ENCODE measurements around the gene EBF3. TPM values are rescaled to one million over a fixed set of nuclear protein-coding genes. Genes with fewer than 3 reads are reported as not detected.

EBF3 gene
- total RNA-seq, 2 experiments from 2014 or later: not detected

DNA sequence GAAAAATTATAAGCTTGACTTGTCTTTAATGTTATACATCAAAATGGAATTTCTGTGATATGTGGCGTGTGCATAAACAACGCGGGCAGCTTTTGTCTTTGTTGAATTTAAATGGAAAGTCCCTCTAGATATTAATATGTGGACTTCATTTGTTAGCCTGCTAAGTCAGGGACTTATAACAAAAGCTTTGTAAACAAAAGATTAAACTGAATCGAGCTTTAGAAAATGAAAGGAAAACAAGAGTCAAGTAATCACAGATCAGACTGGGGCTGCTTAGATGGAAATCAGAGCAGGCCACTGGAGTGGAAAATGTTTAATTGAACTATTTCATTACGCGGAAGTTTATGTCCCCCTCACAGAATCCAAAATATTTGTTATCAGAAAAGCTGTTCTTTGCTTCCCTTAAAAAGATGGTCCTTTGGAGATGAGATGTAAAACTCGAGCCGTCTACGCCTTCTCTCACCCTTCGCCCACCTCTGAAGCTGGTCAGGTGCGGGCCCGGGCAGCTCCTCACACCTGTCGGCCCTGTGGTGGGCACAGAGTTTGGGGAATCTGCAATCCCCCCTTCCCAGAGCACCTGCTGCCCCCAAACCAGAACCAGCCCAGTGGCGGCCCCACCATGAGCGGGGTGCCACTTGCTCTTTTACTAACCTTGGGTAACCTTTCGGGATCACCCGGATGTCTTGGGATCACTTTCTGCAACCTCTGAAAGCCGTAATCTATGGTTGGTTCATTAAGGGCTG, 116.2 kb downstream of the EBF3 start:
- no peaks in the 10 kb centered on the region for H3K36me3 Mint-ChIP-seq
- no peaks in the 10 kb centered on the region for H3K4me1 Mint-ChIP-seq (ENCODE audit: low read depth)
- no peaks in the 10 kb centered on the region for H3K9me3 Mint-ChIP-seq
- intact Hi-C loops (cut with micrococcal nuclease): no loop called here
- CTCF ChIA-PET: no interaction called here
- POLR2A ChIA-PET: no interaction called here
- no peak overlapping the region for H3K4me3 Mint-ChIP-seq
- no peak for DNase-seq
- H3K27me3 Mint-ChIP-seq: peaks cover 3% of the 10 kb centered on the region
- no peak overlapping the region for H3K27ac Mint-ChIP-seq

DNA sequence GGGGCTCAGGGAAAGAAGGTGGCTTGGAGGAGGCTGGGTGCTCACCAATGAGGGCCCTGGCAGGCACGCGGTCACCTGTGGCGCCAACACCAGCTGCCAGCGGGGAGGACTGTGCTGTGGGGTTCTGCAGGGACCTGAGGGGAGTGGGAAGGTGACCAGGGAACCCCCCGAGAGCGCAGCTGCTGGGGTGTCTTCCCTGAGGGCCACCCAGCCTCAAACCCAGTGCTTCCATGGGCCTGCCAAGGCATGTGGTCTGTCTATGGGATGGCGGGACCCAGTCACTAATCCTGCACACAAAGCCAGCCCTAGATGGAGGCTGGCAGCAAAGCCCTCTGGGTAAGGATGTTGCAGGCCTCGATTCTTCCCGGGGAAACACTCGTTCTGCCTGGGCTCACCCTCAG, 117.1 kb downstream of the EBF3 start:
- Mint-ChIP-seq H3K36me3 (no peaks in the 10 kb centered on the region), H3K27ac (no peak overlapping the region), H3K4me1 (ENCODE audit: low read depth) (no peaks in the 10 kb centered on the region), H3K4me3 (no peak overlapping the region), H3K9me3 (no peaks in the 10 kb centered on the region), H3K27me3 (peaks cover 3% of the 10 kb centered on the region)
- POLR2A ChIA-PET: no interaction called here
- DNase-seq: no peak
- CTCF ChIA-PET: no interaction called here
- intact Hi-C loops (cut with micrococcal nuclease): no loop called here

DNA sequence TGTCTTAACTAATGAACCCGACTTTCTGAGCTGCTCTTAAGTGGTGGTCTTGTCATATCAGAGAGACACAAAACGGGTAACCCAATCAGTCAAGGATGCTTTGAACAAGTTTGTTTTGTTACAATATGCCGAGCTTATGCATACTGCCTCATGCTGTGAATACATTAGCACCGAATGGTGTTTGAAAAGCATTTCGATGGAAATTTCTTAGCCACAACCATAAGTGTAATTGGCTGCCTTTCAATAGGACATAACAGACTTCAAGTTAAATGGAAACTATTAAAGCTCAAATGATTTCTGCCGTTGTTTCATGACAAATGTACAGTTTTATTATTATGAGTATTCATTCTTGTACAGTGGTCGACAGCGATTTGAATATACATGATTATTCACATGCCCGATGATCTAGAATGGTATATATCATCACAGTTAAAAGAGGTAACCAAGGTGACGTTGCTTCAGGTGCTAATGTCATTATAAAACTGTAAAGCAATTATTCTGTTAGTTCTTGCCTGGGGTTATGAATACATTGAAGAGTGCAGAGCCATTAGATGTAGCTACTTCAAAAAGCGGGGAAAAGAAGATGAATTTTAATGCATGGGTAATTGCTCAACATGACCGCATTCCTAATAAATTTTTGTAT, 118.8 kb downstream of the EBF3 start:
- H3K4me3 Mint-ChIP-seq: no peak overlapping the region
- no peaks in the 10 kb centered on the region for H3K36me3 Mint-ChIP-seq
- DNase-seq: no peak
- intact Hi-C loops (cut with micrococcal nuclease): no loop called here
- no peak overlapping the region for H3K27ac Mint-ChIP-seq
- CTCF ChIA-PET: no interaction called here
- no peaks in the 10 kb centered on the region for H3K4me1 Mint-ChIP-seq (ENCODE audit: low read depth)
- H3K9me3 Mint-ChIP-seq: no peaks in the 10 kb centered on the region
- no peaks in the 10 kb centered on the region for H3K27me3 Mint-ChIP-seq
- POLR2A ChIA-PET: no interaction called here

DNA sequence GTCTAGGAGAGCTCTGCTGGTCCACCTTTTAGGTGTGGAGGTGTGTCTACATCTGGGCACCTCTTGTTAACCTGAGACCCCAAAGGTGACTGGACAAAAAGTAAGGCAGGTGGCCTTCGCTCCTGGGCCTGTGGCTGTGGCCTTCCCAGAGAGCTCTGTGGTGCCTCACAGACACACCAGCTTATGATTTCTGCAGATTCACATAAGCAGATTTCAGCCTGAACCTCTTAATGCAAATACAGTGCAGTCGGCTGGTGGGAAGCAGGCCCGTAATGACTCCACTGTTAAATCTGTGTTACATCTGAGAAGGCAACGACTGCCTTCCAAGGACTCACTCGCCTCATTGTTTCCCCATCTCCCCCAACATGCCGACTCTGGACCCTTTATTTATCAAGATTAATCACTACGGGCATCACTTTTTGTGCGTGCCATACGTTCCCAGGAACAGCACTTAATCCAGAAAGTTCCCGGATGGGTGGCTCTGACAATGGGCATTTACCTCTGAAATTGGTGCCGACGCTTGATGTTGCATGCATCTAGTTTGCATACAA, 119.8 kb downstream of the EBF3 start:
- ChIA-PET CTCF (no interaction called here), POLR2A (no interaction called here)
- Mint-ChIP-seq H3K27ac (no peak overlapping the region), H3K4me1 (ENCODE audit: low read depth) (no peaks in the 10 kb centered on the region), H3K4me3 (no peak overlapping the region), H3K9me3 (no peaks in the 10 kb centered on the region), H3K36me3 (no peaks in the 10 kb centered on the region), H3K27me3 (no peaks in the 10 kb centered on the region)
- intact Hi-C loops (cut with micrococcal nuclease): no loop called here
- no peak for DNase-seq

DNA sequence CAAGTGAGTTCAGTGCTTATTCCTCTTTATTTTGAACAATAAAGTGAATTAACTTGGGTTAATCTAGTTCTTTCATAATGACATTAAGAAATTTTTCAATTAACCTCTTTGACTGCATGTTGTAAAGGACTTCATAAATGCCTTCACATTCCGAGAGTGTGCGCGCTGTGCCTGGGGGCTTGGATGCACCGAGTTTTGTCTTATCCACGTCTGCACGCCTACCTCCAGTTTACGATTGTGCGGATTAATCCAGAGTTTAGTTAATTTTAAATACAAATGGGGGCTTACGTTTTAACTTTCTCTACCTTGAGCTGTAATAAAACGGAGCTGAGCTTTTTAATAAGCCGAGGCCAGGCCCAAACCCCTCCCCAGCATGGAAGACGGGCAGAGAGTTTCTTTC, 120.4 kb downstream of the EBF3 start:
- Mint-ChIP-seq H3K27me3 (no peaks in the 10 kb centered on the region), H3K4me3 (no peak overlapping the region), H3K9me3 (no peaks in the 10 kb centered on the region), H3K27ac (no peak overlapping the region), H3K4me1 (ENCODE audit: low read depth) (no peaks in the 10 kb centered on the region), H3K36me3 (no peaks in the 10 kb centered on the region)
- CTCF ChIA-PET: no interaction called here
- intact Hi-C loops (cut with micrococcal nuclease): no loop called here
- no peak for DNase-seq
- POLR2A ChIA-PET: no interaction called here

DNA sequence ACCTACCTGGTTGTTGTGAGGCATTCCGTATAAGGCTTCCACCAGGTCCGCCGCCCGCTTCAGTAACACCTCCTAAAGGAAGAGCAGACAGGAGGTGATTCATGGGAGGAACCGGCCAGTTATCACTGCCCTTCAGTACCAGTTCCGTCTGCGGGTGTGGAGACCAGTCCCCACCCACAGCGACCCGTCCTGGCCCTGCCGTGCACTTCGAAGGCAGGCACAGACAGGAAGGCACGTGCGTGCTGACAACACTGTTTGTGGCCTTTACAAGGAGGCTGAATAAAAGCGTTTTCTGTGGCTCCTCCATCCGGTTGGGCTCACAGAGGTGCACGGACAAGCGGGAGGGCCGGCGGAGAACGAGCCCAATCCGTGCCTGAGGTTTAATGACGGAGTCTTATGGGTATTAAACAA, 120.9 kb downstream of the EBF3 start:
- H3K36me3 Mint-ChIP-seq: no peaks in the 10 kb centered on the region
- no peaks in the 10 kb centered on the region for H3K9me3 Mint-ChIP-seq
- no peak overlapping the region for H3K27ac Mint-ChIP-seq
- no peaks in the 10 kb centered on the region for H3K27me3 Mint-ChIP-seq
- no peak for DNase-seq
- POLR2A ChIA-PET: no interaction called here
- intact Hi-C loops (cut with micrococcal nuclease): no loop called here
- H3K4me3 Mint-ChIP-seq: no peak overlapping the region
- H3K4me1 Mint-ChIP-seq (ENCODE audit: low read depth): no peaks in the 10 kb centered on the region
- CTCF ChIA-PET: no interaction called here

DNA sequence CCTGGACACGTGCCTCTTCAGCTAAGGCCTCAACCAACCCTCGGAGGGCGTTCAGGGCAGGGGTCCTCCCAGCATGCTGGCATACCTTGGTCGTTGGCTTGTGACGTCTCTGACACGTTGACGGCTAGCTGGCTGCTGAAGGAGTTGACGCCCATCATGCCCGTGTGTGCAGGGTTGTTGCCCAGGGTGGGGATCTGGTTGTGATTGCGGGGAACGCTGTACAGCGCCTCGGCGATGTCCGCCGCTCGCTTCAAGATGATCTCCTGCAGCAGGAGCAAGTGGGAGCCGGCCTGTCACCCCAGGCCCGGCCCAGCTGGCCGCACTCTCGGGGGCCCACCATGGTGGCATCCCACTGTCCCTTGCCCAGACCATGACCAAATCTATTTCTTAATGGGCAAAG, 122.0 kb downstream of the EBF3 start:
- CTCF ChIA-PET: no interaction called here

DNA sequence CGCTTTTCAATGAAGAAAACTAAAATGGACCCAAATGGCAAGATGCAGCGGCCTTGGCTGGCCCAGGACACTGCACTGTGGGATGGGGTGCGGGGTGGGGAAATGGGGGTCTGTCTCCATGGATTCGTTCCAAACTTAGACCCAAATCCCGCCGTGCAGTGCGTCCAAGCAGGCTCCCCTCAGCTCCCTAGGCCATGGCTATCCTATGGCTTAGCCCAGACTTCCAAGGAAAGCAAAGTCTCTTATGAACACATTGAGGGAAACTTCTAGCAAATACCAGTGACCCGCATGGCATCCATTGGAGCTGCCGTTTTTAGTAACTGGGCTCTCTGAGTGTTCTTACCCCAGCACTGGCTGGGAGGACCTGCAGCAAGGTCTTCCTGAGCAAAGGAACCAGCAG, 122.5 kb downstream of the EBF3 start:
- H3K9me3 Mint-ChIP-seq: no peaks in the 10 kb centered on the region
- H3K27ac Mint-ChIP-seq: no peak overlapping the region
- no peak for DNase-seq
- intact Hi-C loops (cut with micrococcal nuclease): no loop called here
- ChIA-PET POLR2A (no interaction called here), CTCF (no interaction called here)
- no peaks in the 10 kb centered on the region for H3K4me1 Mint-ChIP-seq (ENCODE audit: low read depth)
- H3K27me3 Mint-ChIP-seq: no peaks in the 10 kb centered on the region
- no peaks in the 10 kb centered on the region for H3K36me3 Mint-ChIP-seq
- H3K4me3 Mint-ChIP-seq: no peak overlapping the region

More for the DNA sequence above, 122.0 kb downstream of the EBF3 start:
- no peak for DNase-seq
- no peaks in the 10 kb centered on the region for H3K9me3 Mint-ChIP-seq
- no peaks in the 10 kb centered on the region for H3K36me3 Mint-ChIP-seq
- POLR2A ChIA-PET: no interaction called here
- H3K4me1 Mint-ChIP-seq (ENCODE audit: low read depth): no peaks in the 10 kb centered on the region
- intact Hi-C loops (cut with micrococcal nuclease): no loop called here
- H3K27me3 Mint-ChIP-seq: no peaks in the 10 kb centered on the region
- H3K27ac Mint-ChIP-seq: no peak overlapping the region
- H3K4me3 Mint-ChIP-seq: no peak overlapping the region

DNA sequence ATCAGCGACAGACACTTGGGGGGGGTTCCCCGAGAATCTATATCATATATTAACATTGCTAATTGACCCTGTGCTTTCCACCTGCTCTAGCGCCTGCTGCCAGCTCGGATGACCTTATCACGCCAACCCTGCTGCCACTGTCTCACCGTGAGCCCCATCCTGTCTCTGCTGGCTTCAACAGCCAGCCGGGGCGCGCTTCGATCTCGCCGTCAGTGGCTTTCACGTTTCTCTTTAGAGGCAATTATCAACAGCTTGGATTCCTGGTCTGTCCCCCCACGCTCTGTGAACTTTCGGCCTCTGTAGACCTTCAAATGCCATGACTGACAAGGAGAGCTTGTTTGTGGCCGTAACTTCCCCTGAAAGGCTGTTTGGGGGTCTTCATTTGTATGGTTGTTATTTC, 123.0 kb downstream of the EBF3 start:
- POLR2A ChIA-PET: no interaction called here
- no peak for DNase-seq
- Mint-ChIP-seq H3K9me3 (no peaks in the 10 kb centered on the region), H3K4me1 (ENCODE audit: low read depth) (no peaks in the 10 kb centered on the region), H3K4me3 (no peak overlapping the region), H3K36me3 (no peaks in the 10 kb centered on the region), H3K27ac (no peak overlapping the region), H3K27me3 (no peaks in the 10 kb centered on the region)
- CTCF ChIA-PET: no interaction called here
- intact Hi-C loops (cut with micrococcal nuclease): no loop called here

DNA sequence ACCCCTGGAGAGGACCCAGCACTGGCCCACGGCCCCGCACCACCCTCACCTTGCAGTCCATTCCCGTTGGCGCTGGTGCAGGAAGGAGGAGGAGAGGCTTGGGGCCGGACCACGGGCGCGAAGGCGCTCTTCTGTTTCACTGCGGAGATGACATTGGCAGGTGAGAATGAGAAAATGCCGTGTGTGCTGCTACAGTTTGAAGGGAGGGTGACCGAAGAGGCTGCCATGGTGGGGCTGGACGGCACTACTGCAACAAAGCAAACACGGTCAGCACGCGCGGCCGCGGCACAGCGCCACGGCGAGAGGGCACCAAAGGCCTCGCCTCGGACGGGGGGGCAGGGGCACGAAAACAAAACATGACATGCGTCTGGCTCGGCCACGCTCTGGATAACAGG, 123.9 kb downstream of the EBF3 start:
- Mint-ChIP-seq H3K27ac (no peak overlapping the region), H3K4me3 (no peak overlapping the region), H3K36me3 (no peaks in the 10 kb centered on the region), H3K27me3 (no peaks in the 10 kb centered on the region), H3K9me3 (no peaks in the 10 kb centered on the region), H3K4me1 (ENCODE audit: low read depth) (no peaks in the 10 kb centered on the region)
- no peak for DNase-seq
- ChIA-PET POLR2A (no interaction called here), CTCF (no interaction called here)
- intact Hi-C loops (cut with micrococcal nuclease): no loop called here

DNA sequence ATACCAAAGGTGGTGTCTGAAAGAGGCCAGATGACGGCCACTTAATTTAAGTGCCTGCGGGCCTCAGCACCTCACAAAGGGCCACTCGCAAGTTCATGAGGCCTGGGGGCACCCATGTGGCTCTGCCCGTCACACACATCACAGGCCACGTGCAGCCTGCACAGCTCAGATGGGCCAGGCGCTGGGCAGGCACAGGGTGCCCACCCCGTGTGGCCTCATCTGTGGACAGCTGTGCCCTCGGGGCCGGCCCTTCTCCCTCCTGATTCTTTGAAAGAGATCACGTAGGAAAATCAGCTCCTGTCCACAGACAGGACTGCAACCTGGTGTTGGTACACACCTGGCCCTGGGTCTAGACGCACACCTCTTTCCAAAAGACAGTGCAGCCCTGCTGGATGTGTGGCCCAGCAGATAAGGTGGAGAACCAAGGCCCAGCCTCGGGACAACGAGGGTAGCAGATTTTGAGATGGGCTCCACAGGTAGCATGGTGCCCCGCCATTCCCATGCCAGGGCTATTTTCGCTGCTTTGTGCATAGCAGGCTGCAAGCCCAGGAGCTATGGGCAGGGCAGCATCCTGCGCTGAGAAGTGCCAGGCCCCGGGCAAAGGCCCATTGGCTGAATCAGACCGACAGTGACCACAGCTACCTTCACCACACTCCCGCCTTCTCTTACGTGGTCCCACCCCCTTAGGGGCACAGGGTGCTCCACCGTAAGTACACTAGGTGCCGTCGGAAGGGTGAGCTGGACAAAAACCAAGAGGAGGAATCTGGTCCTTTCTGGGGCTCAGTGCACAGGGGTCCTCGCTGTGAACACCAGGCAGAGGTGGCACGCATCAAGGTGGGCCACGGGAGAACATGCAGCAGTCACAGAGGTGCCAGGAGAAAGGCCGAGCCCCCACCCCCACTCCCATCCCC, 124.5 kb downstream of the EBF3 start:
- no peaks in the 10 kb centered on the region for H3K36me3 Mint-ChIP-seq
- ChIA-PET CTCF (no interaction called here), POLR2A (no interaction called here)
- H3K4me1 Mint-ChIP-seq (ENCODE audit: low read depth): no peaks in the 10 kb centered on the region
- H3K27ac Mint-ChIP-seq: no peak overlapping the region
- no peaks in the 10 kb centered on the region for H3K27me3 Mint-ChIP-seq
- no peak overlapping the region for H3K4me3 Mint-ChIP-seq
- no peak for DNase-seq
- no peaks in the 10 kb centered on the region for H3K9me3 Mint-ChIP-seq
- intact Hi-C loops (cut with micrococcal nuclease): no loop called here

DNA sequence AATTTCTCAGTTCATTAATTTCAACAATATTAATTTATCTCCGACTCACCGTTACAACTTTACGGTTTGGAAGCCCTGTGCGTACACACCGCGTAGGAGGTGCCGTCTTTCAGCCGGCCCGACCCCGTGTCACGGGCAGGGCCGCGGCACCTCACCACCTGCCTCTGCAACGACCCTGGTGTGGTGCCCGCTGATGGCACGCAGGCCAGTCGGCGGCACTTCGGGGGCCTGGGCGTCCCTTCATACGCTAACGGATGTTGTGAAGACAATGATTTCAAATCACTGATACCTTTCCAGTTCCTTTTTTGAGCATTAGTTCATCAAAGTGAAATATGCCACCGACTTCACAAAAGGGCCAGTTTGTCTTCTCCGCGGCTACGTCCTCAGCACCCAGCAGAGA, 125.3 kb downstream of the EBF3 start:
- Mint-ChIP-seq H3K9me3 (no peaks in the 10 kb centered on the region), H3K27me3 (no peaks in the 10 kb centered on the region), H3K4me1 (ENCODE audit: low read depth) (no peaks in the 10 kb centered on the region), H3K27ac (no peak overlapping the region), H3K36me3 (no peaks in the 10 kb centered on the region), H3K4me3 (no peak overlapping the region)
- intact Hi-C loops (cut with micrococcal nuclease): no loop called here
- ChIA-PET CTCF (no interaction called here), POLR2A (no interaction called here)
- no peak for DNase-seq
